Neuronal stem cell (in vitro differentiated cells): ENCODE measurements around the gene MUC5B. TPM values are rescaled to one million over a fixed set of nuclear protein-coding genes. Genes with fewer than 3 reads are reported as not detected.
"Not testable (repeated sequence)": the region's sequence is repeated elsewhere in the genome, so short reads cannot be mapped to it uniquely, and the experiment has no call there.

ENCODE experiments used
- DNase-seq: peaks from one replicate; pipeline ENCODE4 v3.0.0-alpha.2; 2013; ENCODE audit warnings: low spot score
- H2AFZ ChIP-seq: one replicate; pipeline ENCODE4 v1.6.1; 2013; ENCODE audit warnings: mild to moderate bottlenecking, low read length, inconsistent platforms
- H2AK5ac ChIP-seq: 2 replicates; pipeline ENCODE4 v1.6.1; 2013; ENCODE audit warnings: low read depth, mild to moderate bottlenecking, inconsistent platforms, low read length, moderate library complexity, mixed read lengths
- H2BK120ac ChIP-seq: 2 replicates; pipeline ENCODE4 v1.6.1; 2013; ENCODE audit warnings: low read depth, mild to moderate bottlenecking, inconsistent platforms, low read length, moderate library complexity, mixed read lengths
- H2BK12ac ChIP-seq: one replicate; pipeline ENCODE4 v1.6.1; 2013; ENCODE audit warnings: low read length, inconsistent platforms
- H2BK15ac ChIP-seq: 2 replicates; pipeline ENCODE4 v1.6.1; 2013; ENCODE audit warnings: mild to moderate bottlenecking, low read length, inconsistent platforms, mixed read lengths
- H2BK5ac ChIP-seq: one replicate; pipeline ENCODE4 v1.6.1; 2013; ENCODE audit warnings: inconsistent platforms, mild to moderate bottlenecking, low read length, moderate library complexity
- H3K14ac ChIP-seq: one replicate; pipeline ENCODE4 v1.6.1; 2013; ENCODE audit warnings: low read length, inconsistent platforms
- H3K18ac ChIP-seq: 2 replicates; pipeline ENCODE4 v1.6.1; 2013; ENCODE audit warnings: low read length, inconsistent platforms
- H3K23ac ChIP-seq: 2 replicates; pipeline ENCODE4 v1.6.1; 2013; ENCODE audit warnings: low read depth, mild to moderate bottlenecking, mixed read lengths, low read length, inconsistent platforms; ENCODE audit not compliant: poor library complexity
- H3K27ac ChIP-seq: replicated peaks from 3 replicates; pipeline ENCODE4 v1.5.1; 2013; ENCODE audit warnings: low read length, inconsistent platforms
- H3K27me3 ChIP-seq, 3 experiments: 2 replicates each; pipeline ENCODE4 v1.6.1; 2013; ENCODE audit warnings: low read length in 3 of 3, mild to moderate bottlenecking in 2 of 3, inconsistent platforms in 1 of 3, low read depth in 1 of 3, mixed read lengths in 1 of 3, moderate library complexity in 1 of 3; ENCODE audit not compliant: control insufficient read depth in 3 of 3, insufficient read depth in 3 of 3
- H3K36me3 ChIP-seq, 2 donors: replicated peaks in 1 of 2; 2 replicates each; pipeline ENCODE4 v1.6.1; 2013; ENCODE audit warnings: low read length in 2 of 2; ENCODE audit not compliant: control insufficient read depth in 2 of 2, insufficient read depth in 2 of 2
- H3K4ac ChIP-seq: 2 replicates; pipeline ENCODE4 v1.6.1; 2013; ENCODE audit warnings: inconsistent platforms, mild to moderate bottlenecking, low read length, moderate library complexity
- H3K4me1 ChIP-seq, 2 donors: 1 replicate in 1 of 2; 2 replicates in 1 of 2; pipeline ENCODE4 v1.6.1; 2013; ENCODE audit warnings: low read length in 2 of 2, low read depth in 1 of 2; ENCODE audit not compliant: control insufficient read depth in 2 of 2, insufficient read depth in 1 of 2
- H3K4me2 ChIP-seq: one replicate; pipeline ENCODE4 v1.6.1; 2013; ENCODE audit warnings: mild to moderate bottlenecking, low read length, inconsistent platforms; ENCODE audit not compliant: insufficient read depth, poor library complexity, severe bottlenecking
- H3K4me3 ChIP-seq, 2 donors: 2 replicates each; pipeline ENCODE4 v1.5.1; 2013; ENCODE audit warnings: low read length in 2 of 2, mild to moderate bottlenecking in 2 of 2, inconsistent platforms in 1 of 2, moderate library complexity in 1 of 2
- H3K79me1 ChIP-seq: one replicate; pipeline ENCODE4 v1.6.1; 2013; ENCODE audit warnings: low read depth, mild to moderate bottlenecking, inconsistent platforms, low read length, moderate library complexity
- H3K9ac ChIP-seq: one replicate; pipeline ENCODE4 v1.6.1; 2013; ENCODE audit warnings: mild to moderate bottlenecking, low read depth, low read length, inconsistent platforms; ENCODE audit not compliant: poor library complexity
- H3K9me3 ChIP-seq, 2 donors: replicated peaks in 1 of 2; 2 replicates each; pipeline versions ENCODE3 to v1.6.1; 2013; ENCODE audit warnings: low read length in 2 of 2, mild to moderate bottlenecking in 2 of 2, inconsistent platforms in 1 of 2, low read depth in 1 of 2, mixed read lengths in 1 of 2, moderate library complexity in 1 of 2; ENCODE audit not compliant: control insufficient read depth in 2 of 2, insufficient read depth in 1 of 2
- H4K8ac ChIP-seq: one replicate; pipeline ENCODE4 v1.6.1; 2013; ENCODE audit warnings: low read depth, mild to moderate bottlenecking, inconsistent platforms, low read length, moderate library complexity
- H4K91ac ChIP-seq: one replicate; pipeline ENCODE4 v1.6.1; 2013; ENCODE audit warnings: low read length, low read depth, mild to moderate bottlenecking, inconsistent platforms; ENCODE audit not compliant: poor library complexity
- WGBS, 2 donors: extraction: QIAGEN DNeasy Blood & Tissue Kit; methylation state at CpG; one replicate each; pipeline ENCODE4 v1.1.7; 2013; ENCODE audit warnings: missing lambda C conversion rate in 2 of 2, mixed read lengths in 1 of 2; ENCODE audit not compliant: insufficient read length in 2 of 2, insufficient replicate concordance in 1 of 2; ENCODE audit errors: extremely low coverage in 2 of 2; 5-methylcytosine and 5-hydroxymethylcytosine counted together
- polyA plus RNA-seq, 2 experiments: library from polyadenylated mRNA; stranded (reverse); fragments of 200-250 nt; gene quantifications; one replicate each; pipeline ENCODE4 v1.2.3, GENCODE V29; 2013

Gene MUC5B, protein sequence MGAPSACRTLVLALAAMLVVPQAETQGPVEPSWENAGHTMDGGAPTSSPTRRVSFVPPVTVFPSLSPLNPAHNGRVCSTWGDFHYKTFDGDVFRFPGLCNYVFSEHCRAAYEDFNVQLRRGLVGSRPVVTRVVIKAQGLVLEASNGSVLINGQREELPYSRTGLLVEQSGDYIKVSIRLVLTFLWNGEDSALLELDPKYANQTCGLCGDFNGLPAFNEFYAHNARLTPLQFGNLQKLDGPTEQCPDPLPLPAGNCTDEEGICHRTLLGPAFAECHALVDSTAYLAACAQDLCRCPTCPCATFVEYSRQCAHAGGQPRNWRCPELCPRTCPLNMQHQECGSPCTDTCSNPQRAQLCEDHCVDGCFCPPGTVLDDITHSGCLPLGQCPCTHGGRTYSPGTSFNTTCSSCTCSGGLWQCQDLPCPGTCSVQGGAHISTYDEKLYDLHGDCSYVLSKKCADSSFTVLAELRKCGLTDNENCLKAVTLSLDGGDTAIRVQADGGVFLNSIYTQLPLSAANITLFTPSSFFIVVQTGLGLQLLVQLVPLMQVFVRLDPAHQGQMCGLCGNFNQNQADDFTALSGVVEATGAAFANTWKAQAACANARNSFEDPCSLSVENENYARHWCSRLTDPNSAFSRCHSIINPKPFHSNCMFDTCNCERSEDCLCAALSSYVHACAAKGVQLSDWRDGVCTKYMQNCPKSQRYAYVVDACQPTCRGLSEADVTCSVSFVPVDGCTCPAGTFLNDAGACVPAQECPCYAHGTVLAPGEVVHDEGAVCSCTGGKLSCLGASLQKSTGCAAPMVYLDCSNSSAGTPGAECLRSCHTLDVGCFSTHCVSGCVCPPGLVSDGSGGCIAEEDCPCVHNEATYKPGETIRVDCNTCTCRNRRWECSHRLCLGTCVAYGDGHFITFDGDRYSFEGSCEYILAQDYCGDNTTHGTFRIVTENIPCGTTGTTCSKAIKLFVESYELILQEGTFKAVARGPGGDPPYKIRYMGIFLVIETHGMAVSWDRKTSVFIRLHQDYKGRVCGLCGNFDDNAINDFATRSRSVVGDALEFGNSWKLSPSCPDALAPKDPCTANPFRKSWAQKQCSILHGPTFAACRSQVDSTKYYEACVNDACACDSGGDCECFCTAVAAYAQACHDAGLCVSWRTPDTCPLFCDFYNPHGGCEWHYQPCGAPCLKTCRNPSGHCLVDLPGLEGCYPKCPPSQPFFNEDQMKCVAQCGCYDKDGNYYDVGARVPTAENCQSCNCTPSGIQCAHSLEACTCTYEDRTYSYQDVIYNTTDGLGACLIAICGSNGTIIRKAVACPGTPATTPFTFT (N-terminal part only)
- polyA plus RNA-seq (2013, experiment 1 of 2), result 0.01 TPM
- under 0.01 TPM for polyA plus RNA-seq (2013, experiment 2 of 2)

DNA sequence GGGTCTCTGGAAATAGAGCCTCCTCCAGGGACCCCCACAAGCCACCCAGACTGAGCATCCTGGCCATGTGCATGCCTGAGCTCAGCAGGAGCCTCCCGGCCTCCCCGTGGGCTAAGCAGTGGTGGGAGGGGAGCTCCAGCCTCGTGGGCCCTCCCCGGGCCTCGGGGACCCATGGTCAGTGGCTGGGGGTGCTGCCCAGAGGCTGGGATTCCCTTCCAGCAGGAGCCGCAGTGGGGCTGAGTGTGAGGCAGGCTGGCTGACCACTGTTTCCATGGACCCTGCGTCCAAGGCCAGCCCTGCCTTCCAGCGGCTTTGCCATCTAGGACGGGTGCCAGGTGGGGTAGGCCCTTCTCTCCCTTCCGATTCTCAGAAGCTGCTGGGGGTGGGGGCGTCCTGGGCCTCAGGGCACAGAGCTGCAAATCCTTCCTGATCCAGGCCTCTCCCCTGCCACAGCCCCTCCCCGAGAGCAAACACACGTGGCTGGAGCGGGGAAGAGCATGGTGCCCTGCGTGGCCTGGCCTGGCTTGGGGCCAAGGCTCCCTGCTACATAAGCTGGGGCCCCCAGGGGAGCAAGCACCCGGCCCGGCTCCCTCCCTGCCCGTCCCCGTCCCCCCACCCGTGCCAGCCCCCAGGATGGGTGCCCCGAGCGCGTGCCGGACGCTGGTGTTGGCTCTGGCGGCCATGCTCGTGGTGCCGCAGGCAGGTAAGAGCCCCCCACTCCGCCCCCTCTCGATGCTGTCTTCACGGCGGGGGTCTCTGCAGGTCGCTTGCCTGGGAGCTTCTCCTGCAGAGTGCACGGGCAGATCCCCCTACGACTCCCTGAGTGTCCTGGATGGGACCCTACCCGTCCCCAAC lies at the start of gene MUC5B:
MUC5B (plus strand) TSS at position 576 of the 855 bp plus-strand sequence; CDS start at position 634, 58 bp downstream.
- no peak within 1 kb of the TSS for H3K4me2 ChIP-seq
- peak within 1 kb of the TSS; percentile 84 for H2BK12ac ChIP-seq
- peak within 1 kb of the TSS; percentile 72 for H2BK120ac ChIP-seq
- peak within 1 kb of the TSS; percentile 89 for H3K14ac ChIP-seq
- no CpG with 5 or more reads among the region's 36 CpGs for WGBS, 2 donors
- peaks cover 0 to 13% (median 0%) of the 10 kb centered on the region in 3 experiments for H3K27me3 ChIP-seq
- no peaks in the 10 kb centered on the region for H3K9me3 ChIP-seq
- no peak within 1 kb of the TSS for H3K4me3 ChIP-seq
- peaks cover 0 to 12% of the 10 kb centered on the region in 2 donors for H3K4me1 ChIP-seq
- peak within 1 kb of the TSS; percentile 2 for H2BK15ac ChIP-seq
- no peak within 1 kb of the TSS for H3K23ac ChIP-seq
- H4K8ac ChIP-seq, result no peak within 1 kb of the TSS
- no peaks in the 10 kb centered on the region for H3K36me3 ChIP-seq
- H4K91ac ChIP-seq, result no peak within 1 kb of the TSS
- peak within 1 kb of the TSS; percentile 46 for H2AK5ac ChIP-seq
- H3K79me1 ChIP-seq, result peaks cover 4% of the 10 kb centered on the region
- no peak within 1 kb of the TSS for H3K9ac ChIP-seq
- no peak within 1 kb of the TSS for H3K27ac ChIP-seq
- peak within 1 kb of the TSS; percentile 97 for H3K4ac ChIP-seq
- DNase-seq, result no peak
- H3K18ac ChIP-seq, result peak within 1 kb of the TSS; percentile 48
- H2BK5ac ChIP-seq, result no peak within 1 kb of the TSS
- H2AFZ ChIP-seq, result no peak within 1 kb of the TSS

DNA sequence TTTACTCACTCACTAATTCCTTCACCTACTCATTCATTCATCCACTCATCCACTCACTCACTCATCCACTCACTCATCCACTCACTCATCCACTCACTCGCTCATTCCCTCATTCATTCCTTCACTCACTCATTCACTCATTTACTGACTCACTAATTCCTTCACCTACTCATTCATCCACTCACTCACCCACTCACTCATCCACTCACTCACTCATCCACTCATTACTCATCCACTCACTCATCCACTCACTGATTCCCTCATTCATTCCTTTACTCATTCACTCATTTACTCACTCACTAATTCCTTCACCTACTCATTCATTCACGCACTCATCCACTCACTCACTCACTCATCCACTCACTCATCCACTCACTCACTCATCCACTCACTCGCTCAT lies 49.5 kb upstream of the MUC5B start:
- 100% methylated on average over 1 of the region's 3 CpGs for WGBS, 2 donors

DNA sequence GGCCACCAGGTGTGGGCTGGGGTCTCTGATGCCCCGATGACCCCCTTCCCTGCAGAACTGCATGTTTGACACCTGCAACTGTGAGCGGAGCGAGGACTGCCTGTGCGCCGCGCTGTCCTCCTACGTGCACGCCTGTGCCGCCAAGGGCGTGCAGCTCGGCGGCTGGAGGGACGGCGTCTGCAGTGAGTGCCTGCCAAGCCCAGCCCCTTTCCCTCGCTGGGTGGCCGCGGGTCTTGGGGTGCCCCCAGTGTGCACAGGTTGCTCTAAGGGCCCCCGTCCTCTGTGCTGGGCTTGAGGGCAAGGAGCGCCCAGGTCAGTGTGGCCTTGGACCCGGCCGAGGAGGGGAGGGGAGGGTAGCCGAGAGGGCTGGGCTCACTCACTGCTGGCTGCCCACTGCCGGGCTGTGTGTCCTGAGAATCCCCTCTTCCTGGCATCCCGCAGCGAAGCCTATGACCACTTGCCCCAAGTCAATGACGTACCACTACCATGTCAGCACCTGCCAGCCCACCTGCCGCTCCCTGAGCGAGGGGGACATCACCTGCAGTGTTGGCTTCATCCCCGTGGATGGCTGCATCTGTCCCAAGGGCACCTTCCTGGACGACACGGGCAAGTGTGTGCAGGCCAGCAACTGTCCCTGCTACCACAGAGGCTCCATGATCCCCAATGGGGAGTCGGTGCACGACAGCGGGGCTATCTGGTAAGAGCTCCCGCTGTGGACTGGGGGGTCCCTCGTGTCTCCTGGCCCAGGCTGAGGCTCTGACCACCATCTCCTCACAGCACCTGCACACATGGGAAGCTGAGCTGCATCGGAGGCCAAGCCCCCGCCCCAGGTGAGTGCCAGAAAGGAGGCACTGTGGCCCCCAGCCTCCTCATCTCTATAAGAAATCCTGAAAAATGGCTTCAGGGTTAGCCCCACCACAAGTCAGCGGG lies 48.2 kb upstream of the MUC5B start:
- no peak overlapping the region for H2AFZ ChIP-seq
- no peaks in the 10 kb centered on the region for H3K79me1 ChIP-seq
- H2BK120ac ChIP-seq, result no peak overlapping the region
- no peak overlapping the region for H3K27ac ChIP-seq
- DNase-seq, result no peak
- peaks cover 6 to 24% of the 10 kb centered on the region in 2 donors for H3K9me3 ChIP-seq
- H2AK5ac ChIP-seq, result no peak overlapping the region
- no peak overlapping the region for H4K91ac ChIP-seq
- no peak overlapping the region for H3K4me3 ChIP-seq
- no peak overlapping the region for H3K4ac ChIP-seq
- peak overlapping the region; percentile 48 for H3K18ac ChIP-seq
- H3K4me1 ChIP-seq, result no peaks in the 10 kb centered on the region
- peak overlapping the region; percentile 37 for H2BK15ac ChIP-seq
- H2BK12ac ChIP-seq, result no peak overlapping the region
- H3K14ac ChIP-seq, result peak overlapping the region; percentile 26
- no peaks in the 10 kb centered on the region for H3K36me3 ChIP-seq
- H2BK5ac ChIP-seq, result no peak overlapping the region
- no peak overlapping the region for H3K23ac ChIP-seq
- no CpG with 5 or more reads among the region's 39 CpGs for WGBS, 2 donors
- H3K9ac ChIP-seq, result peak overlapping the region; percentile 5
- H4K8ac ChIP-seq, result no peak overlapping the region
- no peak overlapping the region for H3K4me2 ChIP-seq
- H3K27me3 ChIP-seq, result no peaks in the 10 kb centered on the region

More for the DNA sequence above, 49.5 kb upstream of the MUC5B start:
- H2BK5ac ChIP-seq, H3K79me1 ChIP-seq, H3K14ac ChIP-seq, H3K9ac ChIP-seq, H3K4me2 ChIP-seq, H2AK5ac ChIP-seq, H3K23ac ChIP-seq, H4K8ac ChIP-seq, H2BK120ac ChIP-seq, DNase-seq, H3K4me1 ChIP-seq, H3K36me3 ChIP-seq, H2AFZ ChIP-seq, H3K4me3 ChIP-seq, H4K91ac ChIP-seq, H3K27me3 ChIP-seq, H2BK12ac ChIP-seq, H3K4ac ChIP-seq, H3K18ac ChIP-seq, H3K27ac ChIP-seq, H2BK15ac ChIP-seq: not testable (repeated sequence)
- peaks cover 6 to 24% of the 10 kb centered on the region in 2 donors for H3K9me3 ChIP-seq
